SK-N-SH treated with all-trans-retinoic acid at 6 μM for 48 hours (cell line): Measurements from ENCODE around the gene CNTLN.

ENCODE experiments used
- ARNTL ChIP-seq: fragments of 450-650 bp; formaldehyde crosslinking; IDR thresholded peaks from 2 replicates; pipeline ENCODE4 v1.5.0; 2020; ENCODE audit warnings: low read depth, mild to moderate bottlenecking, moderate library complexity, borderline replicate concordance
- SNAI2 ChIP-seq: fragments of 250-450 bp; sonication (Bioruptor Pico); IDR thresholded peaks from 2 replicates; pipeline ENCODE4 v1.5.0; 2020; ENCODE audit warnings: mild to moderate bottlenecking, moderate library complexity
- ZNF70 ChIP-seq: fragments of 450-650 bp; formaldehyde crosslinking; IDR thresholded peaks from 2 replicates; pipeline ENCODE4 v1.5.0; 2020; ENCODE audit warnings: mild to moderate bottlenecking, moderate library complexity

DNA sequence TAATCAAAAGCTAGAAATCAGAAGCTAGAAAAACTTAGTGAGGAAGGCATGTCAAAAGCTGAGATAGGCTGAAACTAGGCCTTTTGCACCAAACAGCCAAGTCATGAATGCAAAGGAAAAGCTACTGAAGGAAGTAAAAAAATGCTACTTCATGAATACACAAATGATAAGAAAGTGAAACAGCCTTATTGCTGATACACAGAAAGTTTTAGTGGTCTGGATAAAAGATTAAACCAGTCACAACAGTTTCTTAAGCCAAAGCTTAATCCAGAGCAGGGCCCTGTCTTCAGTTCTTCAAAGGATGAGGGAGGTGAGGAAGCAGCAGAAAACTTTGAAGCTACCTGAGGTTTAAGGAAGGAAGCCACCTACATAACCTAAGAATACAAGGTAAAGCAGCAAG, 341.6 kb downstream of the CNTLN start:
- TF ChIP-seq SNAI2 (CRISPR knock-in tag) = no peak
- no peak for TF ChIP-seq ZNF70 (CRISPR knock-in tag)
- no peak for TF ChIP-seq ARNTL (CRISPR knock-in tag)
